DMS 273 (cell line): ENCODE results near the gene GSTM3.
A peak's percentile ranks its signal among the peaks of the same experiment; 100 is the strongest.
"Not testable (repeated sequence)": the region's sequence is repeated elsewhere in the genome, so short reads cannot be mapped to it uniquely, and the experiment has no call there.

ENCODE experiments used
- DNase-seq: peaks from one replicate; lab custom pipeline; 2025; ENCODE audit not compliant: unreplicated experiment; lab: John Stamatoyannopoulos, UW

Gene GSTM3

GRCh38 chr1:109776206-109776835, 35.5 kb upstream of the GSTM3 start:
- DNase-seq, result no peak

DNA sequence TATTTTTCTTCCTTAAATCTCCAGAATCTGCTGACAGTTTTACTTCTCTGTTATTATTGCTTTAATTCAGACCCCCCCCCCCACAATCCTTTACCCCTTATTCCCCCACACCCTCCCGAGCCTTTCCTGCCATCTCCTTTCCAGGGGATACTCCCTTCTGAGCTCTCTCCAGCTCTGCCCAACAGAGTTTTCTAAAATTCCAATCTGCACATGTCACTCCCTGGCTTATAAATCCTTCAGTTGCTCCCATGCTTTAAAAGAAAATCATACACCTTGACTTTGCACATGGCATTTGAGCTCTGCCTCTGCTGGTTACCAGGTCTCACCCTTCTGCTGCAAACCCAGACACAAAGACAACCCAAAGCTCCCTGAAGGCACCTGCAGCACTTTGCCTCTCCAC, 34.6 kb upstream of the GSTM3 start:
- no peak for DNase-seq

DNA sequence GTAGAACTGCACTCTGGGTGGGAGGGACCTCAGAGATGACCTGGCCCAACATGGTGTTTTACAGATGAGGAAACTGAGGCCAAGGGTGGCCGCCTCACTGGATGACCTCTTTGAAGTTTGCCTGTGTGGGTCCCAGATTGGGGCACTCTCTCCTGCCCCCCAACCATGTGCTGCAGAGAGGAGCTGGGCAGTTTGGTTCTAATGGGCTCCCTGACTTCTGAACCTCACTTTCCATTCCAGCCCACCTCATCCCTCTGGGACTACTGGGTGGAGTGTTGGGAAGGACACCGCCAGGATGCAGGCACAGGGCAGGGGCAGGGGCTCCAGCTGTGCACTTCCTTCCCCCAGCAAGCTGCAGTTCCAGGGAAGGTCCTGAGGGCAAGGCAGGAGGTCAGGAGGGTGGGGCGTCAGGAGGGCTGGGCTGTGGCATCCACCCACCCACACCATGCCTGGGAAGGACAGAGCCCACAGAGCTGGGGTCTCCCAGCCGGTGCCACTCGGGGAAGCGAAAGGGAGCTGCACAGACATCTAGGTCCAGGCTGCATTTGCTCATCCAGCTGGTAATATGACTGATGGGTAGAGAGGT, 33.2 kb upstream of the GSTM3 start:
- DNase-seq, result no peak

DNA sequence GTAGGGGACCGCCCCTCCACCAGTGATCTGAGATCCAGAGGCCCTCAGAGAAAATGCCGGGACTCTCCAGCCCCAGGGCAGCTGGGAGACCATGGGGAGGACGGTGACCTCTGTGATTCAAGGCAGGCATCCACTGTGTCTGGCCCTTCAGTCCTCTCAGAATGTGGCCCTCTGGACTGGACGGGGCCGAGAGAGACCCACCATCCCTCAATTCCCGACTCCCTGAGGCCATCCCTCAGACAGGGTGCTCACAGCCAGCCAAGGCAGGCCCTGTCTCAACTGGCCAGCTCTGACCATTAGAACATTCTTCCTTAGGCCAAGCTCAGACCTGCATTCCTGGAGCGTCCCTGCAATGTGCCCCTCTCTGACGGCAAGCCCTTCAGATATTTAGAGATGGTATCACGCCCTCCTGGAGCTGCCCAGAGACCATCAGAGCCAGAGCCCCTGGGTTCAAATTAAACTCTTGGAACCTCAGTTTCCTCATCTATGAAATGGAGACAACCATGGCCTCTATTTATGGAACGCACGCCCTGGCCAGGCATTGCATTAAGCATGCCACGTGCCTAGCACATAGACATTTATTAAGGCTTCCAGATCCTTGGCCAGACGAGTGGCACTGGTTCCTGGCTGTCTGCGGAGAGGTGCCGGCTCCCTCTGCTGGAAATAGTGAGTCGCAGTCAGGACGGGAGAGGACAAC, 32.5 kb upstream of the GSTM3 start:
- DNase-seq, result peak; percentile 93

DNA sequence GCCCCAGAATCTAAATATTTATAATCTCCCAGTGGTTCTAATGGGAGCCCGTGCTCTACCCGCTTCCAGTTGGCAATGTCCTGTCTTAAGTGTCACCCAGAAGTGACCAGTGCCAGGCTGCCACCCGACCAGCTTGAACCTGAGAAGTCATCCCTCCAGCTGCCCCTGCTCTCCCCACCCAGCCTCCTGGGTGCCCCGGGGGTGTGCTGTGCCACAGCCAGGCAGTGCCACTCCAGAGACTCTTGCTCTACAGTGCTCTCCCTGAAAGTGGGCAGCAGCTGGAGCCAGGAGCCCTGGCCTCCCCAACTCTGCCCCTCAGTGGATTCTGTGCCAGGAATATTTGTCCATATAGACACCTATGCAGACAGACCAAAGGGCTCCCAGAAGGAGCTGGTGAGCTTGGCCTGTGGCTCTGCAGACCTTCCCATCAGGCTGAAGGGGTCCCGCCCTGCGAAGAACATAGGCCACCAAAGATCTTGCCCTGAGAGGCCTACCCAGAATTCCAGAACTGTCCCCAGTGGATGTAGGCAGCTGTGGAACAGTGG, 31.9 kb upstream of the GSTM3 start:
- no peak for DNase-seq

GRCh38 chr1:109771712-109772657, 31.1 kb upstream of the GSTM3 start:
- DNase-seq, result peak; percentile 12

DNA sequence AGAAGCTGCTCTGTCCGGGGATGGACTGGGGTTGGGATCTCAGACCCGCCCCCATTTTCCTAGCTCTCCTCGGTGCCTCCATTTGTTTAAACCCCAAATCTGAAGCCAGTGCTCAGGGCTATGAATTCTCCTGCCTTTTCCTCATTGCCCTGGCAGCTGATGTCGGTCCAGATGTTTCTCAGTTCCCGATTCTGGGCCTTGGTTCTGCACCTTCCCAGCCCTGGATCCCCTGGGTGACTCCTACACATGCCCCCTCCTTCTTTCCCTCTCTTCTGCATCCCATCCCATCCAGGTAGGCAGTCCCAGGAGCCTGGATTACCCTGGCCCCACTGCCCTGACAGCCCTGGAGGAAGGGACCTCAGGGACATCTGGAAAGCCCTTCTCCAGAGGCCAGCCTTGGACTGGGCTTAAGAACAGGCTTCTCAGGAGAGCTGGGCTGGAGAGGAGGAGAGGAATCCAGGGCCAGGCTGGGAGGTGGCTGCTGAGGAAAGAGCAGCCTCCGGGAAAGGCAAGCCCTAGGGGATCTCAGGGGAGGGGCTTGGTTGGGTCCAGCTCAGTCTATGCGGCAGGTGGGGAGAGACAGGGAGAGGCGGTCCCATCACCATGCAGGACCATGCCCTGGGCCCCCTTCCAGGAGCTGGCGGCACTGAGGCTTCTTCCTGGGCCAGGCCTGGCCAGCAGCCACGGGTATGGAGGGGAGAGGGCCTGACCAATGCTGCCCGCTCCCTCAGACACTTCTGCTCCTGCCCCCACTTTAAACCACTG, 29.7 kb upstream of the GSTM3 start:
- DNase-seq, result no peak

DNA sequence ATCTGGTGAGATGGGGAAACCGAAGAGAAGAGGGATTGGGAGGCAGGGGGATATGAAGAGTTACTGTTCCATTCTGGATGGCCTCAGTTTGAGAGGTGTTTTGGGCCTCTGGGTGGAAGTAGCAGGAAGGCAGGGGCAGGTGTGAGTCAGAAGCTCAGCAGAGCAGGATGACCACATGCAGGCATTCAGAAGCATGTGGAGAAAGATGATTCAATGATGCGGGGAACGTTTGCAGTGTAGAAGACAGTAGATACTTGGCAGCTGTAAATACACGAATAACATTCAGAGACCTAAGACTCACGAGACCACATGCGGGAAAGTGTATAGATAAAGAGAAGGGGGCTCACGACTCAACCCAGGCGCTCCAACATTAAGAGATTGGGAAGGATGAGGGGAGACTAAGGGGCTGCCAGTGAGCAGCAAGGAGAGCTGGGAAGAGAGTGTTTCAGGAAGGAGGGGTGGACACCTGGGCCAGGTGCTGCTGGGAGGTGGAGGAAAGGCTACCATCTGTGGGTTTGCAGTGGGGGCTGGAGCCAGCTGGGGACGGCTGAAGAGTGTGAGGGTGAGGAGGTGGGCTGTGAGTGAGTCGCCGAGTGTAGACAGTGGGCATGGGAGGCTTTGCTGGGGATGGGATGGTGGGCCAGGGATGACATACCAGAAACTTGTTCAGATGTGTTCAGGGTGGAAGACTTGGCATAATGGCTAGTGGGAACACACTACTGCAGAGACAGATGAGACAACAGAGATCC, 28.7 kb upstream of the GSTM3 start:
- no peak for DNase-seq

DNA sequence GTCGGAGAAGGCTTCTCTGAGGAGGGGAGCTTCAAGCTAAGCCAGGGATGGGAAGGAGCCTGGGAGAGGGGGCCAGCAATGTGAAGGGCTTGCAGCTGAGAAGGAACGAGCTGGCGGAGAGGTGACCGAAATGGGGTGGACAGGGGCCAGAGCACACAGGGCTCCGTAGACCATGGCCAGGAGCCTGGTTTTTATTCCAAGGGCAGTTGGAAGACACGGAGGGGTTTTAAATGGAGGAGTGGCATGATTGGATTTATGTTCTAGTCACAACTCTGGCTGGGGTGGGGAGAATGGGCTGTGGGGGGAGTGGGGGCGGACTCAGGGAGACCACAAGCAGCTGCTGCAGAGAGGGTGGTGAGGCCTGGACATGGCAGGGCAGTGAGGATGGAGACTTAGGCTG, 28.0 kb upstream of the GSTM3 start:
- no peak for DNase-seq

DNA sequence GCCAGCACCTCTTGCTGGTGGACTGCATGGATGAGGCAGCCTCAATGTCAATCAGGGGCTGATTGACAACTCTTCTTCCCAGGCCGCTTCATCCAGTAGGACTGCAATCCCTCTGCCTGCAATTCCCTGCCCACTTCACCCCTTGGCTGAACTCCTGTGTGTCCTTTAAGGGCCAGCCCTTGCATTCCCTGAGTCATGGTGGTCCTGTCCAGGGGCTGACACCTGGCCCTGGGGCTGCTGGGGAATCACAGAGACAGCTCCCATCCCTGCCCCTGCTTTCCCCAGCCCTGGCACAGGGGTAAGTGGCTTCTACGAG, 27.5 kb upstream of the GSTM3 start:
- no peak for DNase-seq

DNA sequence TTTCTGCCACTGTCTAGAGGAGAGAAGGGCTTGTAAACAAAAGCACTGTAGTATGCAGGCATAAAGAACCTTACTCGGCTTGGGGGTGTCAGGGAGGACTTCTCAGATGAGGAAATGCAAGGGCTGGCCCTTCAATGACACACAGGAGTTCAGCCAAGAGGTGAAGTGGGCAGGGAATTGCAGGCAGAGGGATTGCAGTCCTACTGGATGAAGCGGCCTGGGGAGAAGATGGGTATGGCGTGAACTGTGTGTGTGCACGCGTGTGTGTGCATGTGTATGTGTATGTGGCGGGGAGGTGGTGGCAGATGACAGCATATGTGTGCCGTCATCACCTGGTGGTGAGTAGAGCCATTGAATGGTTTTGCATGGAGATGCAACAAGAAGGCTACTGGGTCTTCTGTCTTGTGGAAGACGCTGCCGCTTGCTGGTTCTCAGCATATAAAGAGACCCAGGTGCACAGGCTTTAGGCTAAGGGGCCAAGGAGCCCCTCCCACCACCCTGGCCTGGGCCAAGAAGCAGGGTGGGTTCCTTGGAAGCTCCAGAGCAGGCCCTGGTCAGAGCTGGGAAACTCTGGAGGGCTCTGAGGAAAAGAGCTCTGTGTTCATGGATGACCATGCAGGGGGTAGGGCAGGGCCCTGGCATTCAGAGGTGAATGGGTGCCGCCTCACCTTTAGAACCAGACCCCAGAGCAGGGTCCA, 26.9 kb upstream of the GSTM3 start:
- no peak for DNase-seq

DNA sequence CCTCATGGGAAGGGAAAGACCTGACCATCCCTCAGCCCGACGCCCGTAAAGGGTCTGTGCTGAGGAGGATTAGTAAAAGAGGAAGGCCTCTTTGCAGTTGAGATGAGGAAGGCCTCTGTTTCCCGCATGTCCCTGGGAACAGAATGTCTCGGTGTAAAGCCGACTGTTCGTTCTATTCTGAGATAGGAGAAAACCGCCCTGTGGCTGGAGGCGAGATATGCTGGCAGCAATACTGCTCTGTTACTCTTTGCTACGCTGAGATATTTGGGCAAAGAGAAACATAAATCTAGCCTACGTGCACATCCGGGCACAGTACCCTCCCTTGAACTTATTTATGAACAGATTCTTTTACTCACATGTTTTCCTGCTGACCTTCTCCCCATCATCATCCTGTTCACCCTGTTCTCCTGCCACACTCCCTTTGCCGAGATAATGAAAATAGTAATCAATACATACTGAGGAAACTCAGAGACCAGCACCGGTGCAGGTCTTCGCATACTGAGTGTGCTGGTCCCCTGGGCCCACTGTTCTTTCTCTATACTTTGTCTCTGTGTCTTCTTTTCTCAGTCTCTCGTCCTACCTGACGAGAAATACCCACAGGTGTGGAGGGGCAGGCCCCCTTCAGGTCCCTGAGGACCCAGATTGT, 26.3 kb upstream of the GSTM3 start:
- not testable (repeated sequence) for DNase-seq

- no peak for DNase-seq
These were observed 25.2 kb upstream of the GSTM3 start for GRCh38 chr1:109765896-109766615.

GRCh38 chr1:109765483-109765815, 24.6 kb upstream of the GSTM3 start:
- DNase-seq, result no peak

DNA sequence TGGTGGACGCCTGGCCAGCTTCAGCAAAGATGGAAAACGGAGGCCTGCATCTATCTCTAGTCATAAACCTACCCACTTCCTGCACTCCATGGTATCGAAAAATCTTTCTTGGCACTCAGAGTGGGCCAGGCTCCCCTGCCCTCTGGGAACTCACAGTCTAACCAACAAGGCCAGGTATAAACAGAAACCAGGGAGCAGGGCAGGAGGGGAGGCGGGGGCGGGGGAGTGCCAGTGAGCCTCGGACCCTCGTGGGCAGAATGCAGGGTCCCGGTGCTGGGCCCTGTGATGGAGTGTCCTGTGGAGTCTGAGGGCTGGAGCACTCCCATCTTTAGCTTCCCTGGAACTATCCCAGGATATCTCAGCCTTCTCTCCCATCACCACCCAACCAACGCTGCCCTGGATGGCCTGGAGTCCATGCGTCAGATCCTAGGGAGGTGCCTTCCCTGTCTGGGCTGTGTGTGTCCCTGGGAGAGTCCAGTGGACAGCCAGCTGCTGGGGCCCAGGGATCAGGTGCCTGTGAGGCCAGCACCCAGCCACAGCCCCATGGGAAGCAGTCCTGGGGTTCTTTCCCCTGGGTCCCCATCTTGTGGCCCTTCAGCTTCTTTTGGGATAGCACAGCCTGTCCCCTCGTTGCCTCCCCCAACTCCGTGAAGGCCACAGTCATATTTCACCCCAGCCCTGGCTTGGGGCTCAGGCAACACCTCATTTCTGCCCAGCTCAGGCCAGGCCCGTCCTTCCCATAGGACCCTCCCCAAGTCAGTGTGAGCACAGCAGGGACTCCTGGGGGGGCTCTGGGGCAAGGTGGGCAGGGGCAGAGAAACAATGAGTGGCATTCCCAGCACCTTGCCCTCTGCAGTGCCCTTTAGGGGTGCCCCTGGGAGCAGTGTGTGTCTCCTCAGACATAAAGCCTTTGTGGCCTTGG, 24.0 kb upstream of the GSTM3 start:
- no peak for DNase-seq

DNA sequence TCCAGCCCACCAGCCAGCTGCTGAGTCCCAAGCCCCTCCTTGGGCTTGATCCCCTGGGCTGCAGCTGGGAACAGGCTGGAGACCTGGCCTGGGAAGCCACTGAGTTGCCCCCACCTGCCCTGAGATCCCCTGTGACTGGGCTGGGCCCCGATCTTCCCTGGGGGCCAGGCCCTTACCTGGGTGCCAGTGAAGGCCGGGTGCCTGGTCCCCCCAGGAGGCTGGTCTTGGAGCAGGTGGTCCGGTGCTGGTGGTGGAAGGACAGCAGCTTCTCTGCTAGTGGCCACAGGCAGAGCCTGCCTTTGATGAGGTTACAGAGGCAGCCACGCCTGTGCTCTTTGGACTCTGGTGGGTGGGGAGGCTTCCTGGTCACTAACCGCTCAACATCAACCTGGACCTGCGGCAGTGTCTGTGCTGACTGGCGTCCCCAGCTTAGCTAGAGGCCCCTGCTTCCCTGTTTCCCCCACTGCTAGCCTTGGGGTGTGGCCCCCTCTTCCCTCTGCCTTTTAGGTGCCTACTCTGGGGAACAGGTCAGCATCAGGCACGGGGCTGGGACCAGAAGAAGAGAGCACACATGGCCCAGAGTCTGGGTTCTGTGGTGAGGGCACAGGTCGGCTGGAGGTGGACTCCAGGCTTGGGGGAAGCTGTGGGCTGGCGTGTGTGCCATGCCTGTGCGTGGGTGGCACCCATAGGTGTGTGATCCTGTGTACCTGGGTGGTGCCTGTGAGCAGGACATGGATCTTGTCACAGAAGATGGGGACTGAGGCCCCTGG, 23.0 kb upstream of the GSTM3 start, which contains the start of gene EPS8L3:
Gene EPS8L3 (minus strand): TSS at position 278 of the 770 bp plus-strand sequence. CDS start 2,174 bp downstream, outside the sequence.
- no peak for DNase-seq
